SK-N-SH (cell line): ENCODE measurements around the gene NEBL.
"Not testable (repeated sequence)": the region's sequence is repeated elsewhere in the genome, so short reads cannot be mapped to it uniquely, and the experiment has no call there.

Experiments used
- CTCF ChIP-seq: fragments of 200-600 bp; sonication (generic); IDR thresholded peaks from 2 replicates; pipeline ENCODE4 v1.6.1; 2017; ENCODE audit warnings: antibody characterized with exemption, mild to moderate bottlenecking, moderate library complexity
- EZH2phosphoT487 ChIP-seq: fragments of 200-600 bp; sonication (generic); IDR thresholded peaks from 2 replicates; pipeline ENCODE4 v1.6.1; 2017; ENCODE audit warnings: low read depth, mixed run types, mild to moderate bottlenecking, antibody characterized with exemption, moderate library complexity, borderline replicate concordance
- FOXJ3 ChIP-seq: sonication (generic); formaldehyde crosslinking; IDR thresholded peaks from 2 replicates; pipeline ENCODE4 v1.5.1; 2020; ENCODE audit warnings: mild to moderate bottlenecking, missing genetic modification reagents
- GABPA ChIP-seq: IDR thresholded peaks from 2 replicates; pipeline ENCODE4 v1.4.0; 2012; ENCODE audit warnings: low read depth, mild to moderate bottlenecking
- IRF3 ChIP-seq: fragments of 150-350 bp; IDR thresholded peaks from 2 replicates; pipeline ENCODE4 v1.6.1; 2016; ENCODE audit warnings: mild to moderate bottlenecking, low read depth, low read length
- MXI1 ChIP-seq: IDR thresholded peaks from 2 replicates; pipeline ENCODE4 v1.6.1; 2012; ENCODE audit warnings: mild to moderate bottlenecking, low read depth, low read length, improper control_type of control experiment
- TAF1 ChIP-seq: IDR thresholded peaks from 2 replicates; pipeline ENCODE4 v1.6.1; 2012; ENCODE audit warnings: low read depth, mild to moderate bottlenecking, low read length, moderate library complexity, borderline replicate concordance
- YY1 ChIP-seq: IDR thresholded peaks from 2 replicates; pipeline ENCODE4 v1.4.0; 2012; ENCODE audit warnings: low read depth, mild to moderate bottlenecking

DNA sequence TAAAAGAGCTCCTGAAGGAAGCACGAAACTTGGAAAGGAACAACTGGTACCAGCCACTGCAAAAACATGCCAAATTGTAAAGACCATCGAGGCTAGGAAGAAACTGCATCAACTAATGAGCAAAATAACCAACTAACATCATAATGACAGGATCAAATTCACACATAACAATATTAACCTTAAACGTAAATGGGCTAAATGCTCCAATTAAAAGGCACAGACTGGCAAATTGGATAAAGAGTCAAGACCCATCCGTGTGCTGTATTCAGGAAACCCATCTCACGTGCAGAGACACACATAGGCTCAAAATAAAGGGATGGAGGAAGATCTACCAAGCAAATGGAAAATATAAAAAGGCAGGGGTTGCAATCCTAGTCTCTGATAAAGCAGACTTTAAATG is 42.3 kb upstream of the NEBL start:
- TF ChIP-seq FOXJ3 (CRISPR knock-in tag); IRF3; EZH2phosphoT487; CTCF; MXI1; GABPA; YY1; TAF1: not testable (repeated sequence)
